Activated CD4-positive, alpha-beta T cell treated with anti-CD3 and anti-CD28 coated beads, Interleukin-2, amount 10 ng/mL, durations not matched to agents 7 days and 5 days (primary cell): ENCODE results near the gene METTL6. TPM values are rescaled to one million over a fixed set of nuclear protein-coding genes. Genes with fewer than 3 reads are reported as not detected.
A peak's percentile ranks its signal among the peaks of the same experiment; 100 is the strongest.
"Not testable (repeated sequence)": the region's sequence is repeated elsewhere in the genome, so short reads cannot be mapped to it uniquely, and the experiment has no call there.

Experiments
- CTCF ChIA-PET: fragments of 350-600 bp; sonication (Branson Sonifier 250); formaldehyde crosslinking; loops from one replicate; lab custom pipeline; 2021; ENCODE audit warnings: antibody characterized with exemption; lab: Charles Lee
- POLR2A ChIA-PET: fragments of 350-600 bp; sonication (Branson Sonifier 250); formaldehyde crosslinking; loops from one replicate; lab custom pipeline; 2021; ENCODE audit warnings: antibody characterized with exemption; lab: Charles Lee
- DNase-seq: peaks from one replicate; pipeline ENCODE4 v3.0.0-alpha.2; 2020
- H3K27ac Mint-ChIP-seq: one replicate; pipeline ENCODE4 v1.8.0; 2021; ENCODE audit warnings: mild to moderate bottlenecking, moderate library complexity, mixed read lengths
- H3K27me3 Mint-ChIP-seq: one replicate; pipeline ENCODE4 v1.8.0; 2021; ENCODE audit warnings: mixed read lengths
- H3K36me3 Mint-ChIP-seq: one replicate; pipeline ENCODE4 v1.8.0; 2021; ENCODE audit warnings: low read depth, mixed read lengths
- H3K4me1 Mint-ChIP-seq: one replicate; pipeline ENCODE4 v1.8.0; 2021; ENCODE audit warnings: mixed read lengths
- H3K4me3 Mint-ChIP-seq: one replicate; pipeline ENCODE4 v1.8.0; 2021; ENCODE audit warnings: mild to moderate bottlenecking, moderate library complexity, mixed read lengths
- H3K9me3 Mint-ChIP-seq: one replicate; pipeline ENCODE4 v1.8.0; 2021; ENCODE audit warnings: mixed read lengths
- total RNA-seq, 2 experiments: library from RNA; stranded (reverse); gene quantifications; one replicate each; pipeline ENCODE4 v1.2.3, GENCODE V29; 2021

The METTL6 gene
- total RNA-seq, 2 experiments from 2014 or later: 15.8 to 19.4 TPM

DNA sequence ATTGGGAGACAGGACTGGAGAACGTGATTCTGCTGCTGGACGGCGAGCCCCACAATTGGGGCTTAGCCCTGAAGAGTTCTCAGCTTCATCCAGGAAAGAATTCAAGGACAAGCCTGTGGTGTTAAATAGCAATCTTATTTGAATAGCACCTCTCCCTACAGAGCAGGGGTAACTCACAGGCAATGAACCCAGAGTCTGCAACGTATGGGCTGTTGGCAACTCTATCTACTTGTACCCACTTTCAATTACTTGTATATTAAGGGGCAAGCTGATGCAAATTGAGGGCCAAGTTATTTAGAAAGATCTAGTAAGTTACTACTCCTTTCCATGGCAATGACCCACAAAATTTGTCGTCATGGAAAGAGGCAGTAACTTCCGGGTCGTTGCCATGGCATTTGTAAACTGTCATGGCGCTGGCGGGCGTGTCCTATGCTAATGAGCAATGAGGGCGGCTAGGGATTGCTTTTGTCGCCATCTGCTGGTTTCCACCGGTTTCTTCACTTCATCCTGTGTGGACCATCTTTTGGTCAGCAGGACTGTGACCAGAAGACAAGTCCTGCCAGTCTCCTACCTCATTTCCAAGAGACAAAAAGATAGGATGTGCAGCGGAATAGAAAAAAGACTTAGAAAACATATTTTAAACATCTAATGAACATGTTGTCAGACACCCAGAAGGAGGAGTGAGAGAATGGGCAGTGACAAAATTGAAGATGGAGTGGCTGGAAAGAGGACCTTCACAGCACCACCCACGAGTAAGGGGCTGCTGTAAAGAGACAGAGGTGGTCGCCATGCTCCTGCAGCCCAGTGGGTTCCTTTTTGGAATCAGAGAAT lies 49.2 kb downstream of the METTL6 start:
- peak overlapping the region; percentile 86 for H3K27ac Mint-ChIP-seq
- ChIA-PET POLR2A (no interaction called here), CTCF (interaction anchor here (0.6 to 2.5 kb wide), 5 partner anchors 33 to 111 kb away, joined by 3 to 18 read pairs (median 4); no protein-coding TSS in a partner anchor)
- H3K9me3 Mint-ChIP-seq: no peaks in the 10 kb centered on the region
- peaks cover 8% of the 10 kb centered on the region for H3K4me1 Mint-ChIP-seq
- H3K4me3 Mint-ChIP-seq: no peak overlapping the region
- no peaks in the 10 kb centered on the region for H3K27me3 Mint-ChIP-seq
- DNase-seq: peak; percentile 98
- H3K36me3 Mint-ChIP-seq: no peaks in the 10 kb centered on the region

- CTCF ChIA-PET: interaction anchor here (1.4 kb wide), 1 partner anchor 56 kb away, joined by 3 read pairs; no protein-coding TSS in a partner anchor
- no peak for DNase-seq
- POLR2A ChIA-PET: no interaction called here
- H3K9me3 Mint-ChIP-seq: no peaks in the 10 kb centered on the region
- H3K4me3 Mint-ChIP-seq: no peak overlapping the region
- H3K27ac Mint-ChIP-seq: no peak overlapping the region
- peaks cover 8% of the 10 kb centered on the region for H3K4me1 Mint-ChIP-seq
- no peaks in the 10 kb centered on the region for H3K36me3 Mint-ChIP-seq
- no peaks in the 10 kb centered on the region for H3K27me3 Mint-ChIP-seq
Measured at GRCh38 chr3:15375461-15376000, 51.8 kb downstream of the METTL6 start.

GRCh38 chr3:15372918-15373317 lies 54.4 kb downstream of the METTL6 start:
- Mint-ChIP-seq H3K27me3 (peaks cover 4% of the 10 kb centered on the region), H3K4me3 (no peak overlapping the region), H3K36me3 (no peaks in the 10 kb centered on the region), H3K4me1 (peaks cover 5% of the 10 kb centered on the region), H3K27ac (peak overlapping the region; percentile 22), H3K9me3 (no peaks in the 10 kb centered on the region)
- CTCF ChIA-PET: interaction anchor here (1.0 to 1.8 kb wide), 3 partner anchors 8 to 105 kb away, joined by 3 to 6 read pairs (median 4); no protein-coding TSS in a partner anchor
- POLR2A ChIA-PET: no interaction called here
- no peak for DNase-seq

DNA sequence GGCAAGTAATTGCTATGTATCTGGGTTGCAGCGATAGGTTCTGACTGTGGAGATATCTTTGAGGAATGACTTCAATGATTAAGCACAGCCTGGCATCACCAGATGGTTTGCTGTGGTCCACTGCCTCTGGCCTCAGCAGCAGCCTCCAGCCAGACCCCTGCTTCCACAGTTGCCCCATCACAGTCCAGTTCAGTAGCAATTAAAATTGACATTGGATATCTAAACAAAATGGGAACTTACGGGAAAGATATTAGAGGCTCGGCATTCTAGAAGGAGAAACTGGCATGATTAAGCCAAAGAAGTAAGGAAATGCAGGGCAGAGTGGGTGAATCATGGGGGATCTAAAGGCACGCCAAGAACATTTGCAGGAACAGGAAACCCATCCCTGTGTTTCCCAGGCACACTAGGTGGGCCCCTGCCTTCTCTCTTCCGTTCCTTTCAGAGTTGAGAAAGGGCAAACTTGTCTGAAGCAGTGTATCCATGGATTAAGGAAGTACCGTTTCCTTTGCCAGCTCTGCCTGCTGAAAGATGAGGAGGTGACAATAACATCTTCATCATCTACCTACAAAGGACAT lies 58.7 kb downstream of the METTL6 start:
- H3K36me3 Mint-ChIP-seq: no peaks in the 10 kb centered on the region
- peaks cover 7% of the 10 kb centered on the region for H3K27me3 Mint-ChIP-seq
- peaks cover 17% of the 10 kb centered on the region for H3K4me1 Mint-ChIP-seq
- POLR2A ChIA-PET: no interaction called here
- no peak overlapping the region for H3K4me3 Mint-ChIP-seq
- CTCF ChIA-PET: interaction anchor here (0.9 to 1.5 kb wide), 2 partner anchors 101 to 250 kb away, joined by 3 to 7 read pairs; no protein-coding TSS in a partner anchor
- H3K27ac Mint-ChIP-seq: no peak overlapping the region
- no peaks in the 10 kb centered on the region for H3K9me3 Mint-ChIP-seq
- DNase-seq: no peak

DNA sequence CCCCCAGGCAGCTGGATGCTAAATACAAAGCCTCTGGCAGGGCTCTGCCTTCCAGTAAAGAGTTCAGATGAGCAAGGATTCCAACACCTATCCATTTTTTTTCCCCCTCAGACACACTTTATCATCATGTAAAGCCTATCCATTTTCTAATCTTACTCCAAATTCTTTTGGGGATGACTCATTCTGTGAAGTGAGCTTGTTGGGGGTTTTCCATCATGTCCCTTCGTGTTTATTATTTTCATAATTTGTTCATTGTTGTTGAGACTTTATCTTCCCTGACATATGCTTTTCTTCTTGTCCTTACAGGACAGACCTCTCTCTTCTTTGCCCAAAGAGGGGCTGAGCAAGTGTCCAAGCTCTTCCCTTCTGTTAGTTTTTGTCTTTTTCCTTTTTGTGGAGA lies 60.3 kb downstream of the METTL6 start:
- no peak overlapping the region for H3K27ac Mint-ChIP-seq
- POLR2A ChIA-PET: interaction anchor here (0.6 kb wide), 1 partner anchor 1189 kb away, joined by 3 read pairs; no protein-coding TSS in a partner anchor
- no peak for DNase-seq
- H3K36me3 Mint-ChIP-seq: no peaks in the 10 kb centered on the region
- peaks cover 26% of the 10 kb centered on the region for H3K4me1 Mint-ChIP-seq
- H3K9me3 Mint-ChIP-seq: no peaks in the 10 kb centered on the region
- no peak overlapping the region for H3K4me3 Mint-ChIP-seq
- H3K27me3 Mint-ChIP-seq: peaks cover 7% of the 10 kb centered on the region
- CTCF ChIA-PET: interaction anchor here (0.5 to 1.7 kb wide), 4 partner anchors 12 to 200 kb away, joined by 3 to 6 read pairs (median 4); no protein-coding TSS in a partner anchor

- H3K4me1 Mint-ChIP-seq: peaks cover 46% of the 10 kb centered on the region
- H3K4me3 Mint-ChIP-seq, POLR2A ChIA-PET, DNase-seq, H3K36me3 Mint-ChIP-seq, H3K27me3 Mint-ChIP-seq, H3K9me3 Mint-ChIP-seq, H3K27ac Mint-ChIP-seq: not testable (repeated sequence)
- CTCF ChIA-PET: interaction anchor here (1.0 to 1.1 kb wide), 2 partner anchors 53 to 109 kb away, joined by 3 read pairs; no protein-coding TSS in a partner anchor
Measured at GRCh38 chr3:15364078-15364477, 63.3 kb downstream of the METTL6 start.

DNA sequence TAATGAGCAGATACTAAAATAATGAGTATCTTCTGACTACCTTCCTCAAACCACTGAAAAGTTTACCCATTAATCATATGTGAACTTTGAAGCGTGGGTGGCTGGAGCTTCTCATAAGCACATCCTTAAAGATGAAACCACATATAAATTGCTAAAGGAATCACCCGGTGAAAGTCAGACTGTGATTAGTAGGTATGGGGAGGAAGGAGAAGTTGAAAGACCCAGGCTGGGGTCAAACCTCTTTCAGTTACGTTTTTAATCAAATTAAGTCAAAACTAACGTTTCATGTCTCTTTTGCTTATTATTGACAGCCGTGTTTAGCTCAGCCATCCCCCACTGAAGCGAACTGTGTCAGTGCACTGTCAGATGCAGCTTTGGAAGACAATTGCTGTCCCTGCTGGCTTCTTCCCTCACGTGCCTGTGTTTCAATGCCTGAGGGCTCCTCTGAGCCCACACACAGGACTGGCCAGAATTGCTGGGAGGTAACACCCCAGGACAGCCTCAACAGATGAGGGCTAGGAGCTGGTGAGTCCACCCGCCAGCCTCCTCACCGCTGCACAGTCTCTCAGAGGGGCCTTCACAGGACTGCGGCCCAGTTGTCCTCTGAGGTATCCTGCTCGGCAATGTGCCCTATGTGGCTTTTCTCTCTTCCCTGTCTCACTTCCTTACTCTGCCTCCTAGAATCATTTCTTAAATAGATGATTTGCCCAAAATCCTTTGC lies 65.7 kb downstream of the METTL6 start:
- H3K9me3 Mint-ChIP-seq: no peaks in the 10 kb centered on the region
- peaks cover under 1% of the 10 kb centered on the region for H3K36me3 Mint-ChIP-seq
- POLR2A ChIA-PET: no interaction called here
- peak; percentile 31 for DNase-seq
- H3K4me1 Mint-ChIP-seq: peaks cover 50% of the 10 kb centered on the region
- H3K4me3 Mint-ChIP-seq: peak overlapping the region; percentile 10
- CTCF ChIA-PET: interaction anchor here (0.6 to 2.0 kb wide), 11 partner anchors 9 to 376 kb away, joined by 3 to 10 read pairs (median 4); no protein-coding TSS in a partner anchor
- H3K27me3 Mint-ChIP-seq: no peaks in the 10 kb centered on the region
- H3K27ac Mint-ChIP-seq: peak overlapping the region; percentile 82

- Mint-ChIP-seq H3K36me3 (peaks cover 6% of the 10 kb centered on the region), H3K27me3 (no peaks in the 10 kb centered on the region), H3K4me3 (peak overlapping the region; percentile 10), H3K4me1 (peaks cover 53% of the 10 kb centered on the region), H3K27ac (peak overlapping the region; percentile 52), H3K9me3 (no peaks in the 10 kb centered on the region)
- DNase-seq: no peak
- CTCF ChIA-PET: interaction anchor here (0.6 to 2.0 kb wide), 10 partner anchors 9 to 375 kb away, joined by 3 to 10 read pairs (median 4); no protein-coding TSS in a partner anchor
- POLR2A ChIA-PET: no interaction called here
Measured at GRCh38 chr3:15360788-15361493, 66.4 kb downstream of the METTL6 start.

Other genes with a start within 250 kb of the METTL6 start
- 10 to 100 TPM; 25.0 to 27.0 TPM for gene CAPN7, start 221.3 kb downstream of the METTL6 start, total RNA-seq
- 10 to 100 TPM; 33.8 to 38.2 TPM for gene SH3BP5, start 95.0 kb downstream of the METTL6 start, total RNA-seq
- gene EAF1, start 54 bp upstream of the METTL6 start, total RNA-seq: 10 to 100 TPM; 30.6 to 32.5 TPM
- 1 to 10 TPM; 3.3 to 4.3 TPM for gene COLQ, start 94.2 kb upstream of the METTL6 start, total RNA-seq
- 10 to 100 TPM; 23.1 to 25.5 TPM for gene HACL1, start 174.0 kb upstream of the METTL6 start, total RNA-seq
- gene BTD, start 174.2 kb upstream of the METTL6 start, total RNA-seq: 1 to 10 TPM; 6.6 to 8.1 TPM